GM23338 (cell line): Measurements from ENCODE around the gene TJAP1. TPM values are rescaled to one million over a fixed set of nuclear protein-coding genes. Genes with fewer than 3 reads are reported as not detected.
"Not testable (repeated sequence)": the region's sequence is repeated elsewhere in the genome, so short reads cannot be mapped to it uniquely, and the experiment has no call there.

Experiments used
- ATAC-seq: fragments of 200-7000 bp; cut with Tn5 transposase; 3 replicates; pipeline ENCODE4 v1.9.1; 2020
- DNase-seq: peaks from one replicate; pipeline ENCODE4 v3.0.0-alpha.2; 2015; ENCODE audit warnings: low spot score
- H2AFZ ChIP-seq: fragments of 200-600 bp; sonication (generic); 2 replicates; pipeline ENCODE4 v1.8.0; 2016; ENCODE audit warnings: antibody characterized with exemption, mild to moderate bottlenecking, moderate library complexity
- H3F3A ChIP-seq: fragments of 200-600 bp; sonication (generic); replicated peaks from 2 replicates; pipeline ENCODE4 v1.8.0; 2017; ENCODE audit warnings: antibody characterized with exemption, mixed run types, low read depth
- H3K27ac ChIP-seq: fragments of 200-600 bp; sonication (generic); 2 replicates; pipeline ENCODE4 v1.6.1; 2016; ENCODE audit warnings: low read depth
- H3K27me3 ChIP-seq: fragments of 200-600 bp; sonication (generic); 2 replicates; pipeline ENCODE4 v1.8.0; 2016; ENCODE audit warnings: mild to moderate bottlenecking, mixed run types, moderate library complexity; ENCODE audit not compliant: insufficient read depth
- H3K36me3 ChIP-seq: fragments of 200-600 bp; sonication (generic); 2 replicates; pipeline ENCODE4 v1.8.0; 2016; ENCODE audit warnings: mild to moderate bottlenecking; ENCODE audit not compliant: insufficient read depth
- H3K4me1 ChIP-seq: fragments of 200-600 bp; sonication (generic); 2 replicates; pipeline ENCODE4 v1.8.0; 2016; ENCODE audit warnings: mild to moderate bottlenecking, moderate library complexity; ENCODE audit not compliant: insufficient read depth
- H3K4me2 ChIP-seq: fragments of 200-600 bp; sonication (generic); 2 replicates; pipeline ENCODE4 v1.7.1; 2017; ENCODE audit warnings: mixed run types
- H3K4me3 ChIP-seq: fragments of 200-600 bp; sonication (generic); 2 replicates; pipeline ENCODE4 v1.6.1; 2016; ENCODE audit warnings: mixed run types
- H3K79me2 ChIP-seq: fragments of 200-600 bp; sonication (generic); replicated peaks from 2 replicates; pipeline ENCODE4 v1.8.0; 2017; ENCODE audit warnings: mild to moderate bottlenecking; ENCODE audit not compliant: insufficient read depth
- H3K9me2 ChIP-seq: fragments of 200-600 bp; sonication (generic); 2 replicates; pipeline ENCODE4 v1.8.0; 2017; ENCODE audit not compliant: insufficient read depth
- H4K20me1 ChIP-seq: fragments of 200-600 bp; sonication (generic); replicated peaks from 2 replicates; pipeline ENCODE4 v1.8.0; 2017; ENCODE audit warnings: mild to moderate bottlenecking; ENCODE audit not compliant: insufficient read depth
- H3K27ac Mint-ChIP-seq: 2 replicates; pipeline ENCODE4 v1.8.0; 2020; ENCODE audit warnings: inconsistent platforms, mild to moderate bottlenecking, moderate library complexity, mixed read lengths
- H3K27me3 Mint-ChIP-seq: 3 replicates; pipeline ENCODE4 v1.8.0; 2022; ENCODE audit warnings: low read depth, mild to moderate bottlenecking, moderate library complexity, mixed read lengths, inconsistent platforms; ENCODE audit not compliant: insufficient read depth, poor library complexity
- H3K36me3 Mint-ChIP-seq: 3 replicates; pipeline ENCODE4 v1.8.0; 2021; ENCODE audit warnings: low read depth, mild to moderate bottlenecking, inconsistent platforms, moderate library complexity, mixed read lengths
- H3K4me1 Mint-ChIP-seq: 3 replicates; pipeline ENCODE4 v1.8.0; 2020; ENCODE audit warnings: mild to moderate bottlenecking, inconsistent platforms, mixed read lengths
- H3K4me3 Mint-ChIP-seq: 3 replicates; pipeline ENCODE4 v1.8.0; 2021; ENCODE audit warnings: moderate library complexity, mild to moderate bottlenecking, inconsistent platforms, mixed read lengths
- H3K9me3 Mint-ChIP-seq: 3 replicates; pipeline ENCODE4 v1.8.0; 2020; ENCODE audit warnings: moderate library complexity, mild to moderate bottlenecking, inconsistent platforms, mixed read lengths
- CREB1 ChIP-seq: fragments of 250-450 bp; sonication (Bioruptor Pico); IDR thresholded peaks from 2 replicates; pipeline ENCODE4 v1.5.0; 2020; ENCODE audit warnings: low read depth, mild to moderate bottlenecking, moderate library complexity
- CTCF ChIP-seq, 2 experiments: fragments of 200-600 bp in 1 of 2; sonication (generic) in 1 of 2; conservative IDR thresholded peaks; 2 replicates each; pipeline versions ENCODE4 v1.5.1 to v1.6.1; 2016 to 2017; ENCODE audit warnings: antibody characterized with exemption in 2 of 2, low read depth in 2 of 2, mild to moderate bottlenecking in 2 of 2, moderate library complexity in 1 of 2
- ETS1 ChIP-seq: IDR thresholded peaks from 2 replicates; pipeline ENCODE4 v1.6.1; 2016; ENCODE audit warnings: antibody characterized with exemption
- EZH2 ChIP-seq: fragments of 200-600 bp; sonication (generic); IDR thresholded peaks from one replicate; pipeline ENCODE4 v1.8.0; 2017; ENCODE audit warnings: antibody characterized with exemption, mild to moderate bottlenecking, low read depth; ENCODE audit not compliant: unreplicated experiment
- NANOG ChIP-seq: IDR thresholded peaks from 2 replicates; pipeline ENCODE4 v1.6.1; 2016; ENCODE audit warnings: antibody characterized with exemption, borderline replicate concordance
- STAT1 ChIP-seq: IDR thresholded peaks from one replicate; pipeline ENCODE4 v1.6.1; 2016; ENCODE audit warnings: antibody characterized with exemption; ENCODE audit not compliant: unreplicated experiment
- ZNF114 ChIP-seq: fragments of 250-450 bp; sonication (Bioruptor Pico); IDR thresholded peaks from 2 replicates; pipeline ENCODE4 v1.5.0; 2020; ENCODE audit warnings: mild to moderate bottlenecking, moderate library complexity
- ZNF331 ChIP-seq: fragments of 250-450 bp; sonication (Bioruptor Pico); IDR thresholded peaks from 2 replicates; pipeline ENCODE4 v1.5.0; 2020; ENCODE audit warnings: low read depth, mild to moderate bottlenecking, moderate library complexity
- polyA plus RNA-seq: library from polyadenylated mRNA; unstranded; fragments of >200 nt; fragmentation: Nextera tagmentation; extraction: Ambion mirVana; gene quantifications from 2 replicates; pipeline ENCODE4 v1.2.1, GENCODE V29; 2016
- total RNA-seq: library from RNA; depleted of rRNA; stranded (reverse); fragments of >200 nt; shearing (Covaris generic); gene quantifications from 2 replicates; pipeline ENCODE4 v1.2.3, GENCODE V29; 2014

Gene TJAP1
- total and polyA plus RNA-seq, 2 experiments from 2014 or later: 17.6 to 34.3 TPM

GRCh38 chr6:43465948-43466347, 11.4 kb upstream of the TJAP1 start:
- TF ChIP-seq EZH2 (no peak), ZNF331 (CRISPR knock-in tag) (no peak), ETS1 (no peak), NANOG (no peak), CTCF (conservative IDR thresholded peaks at IDR 0.05; ENCODE audit: low read depth in 2 of 2) (no peak), CREB1 (CRISPR knock-in tag) (no peak)
- Mint-ChIP-seq H3K27ac (no peak overlapping the region), H3K9me3 (no peaks in the 10 kb centered on the region), H3K4me1 (peaks cover 5% of the 10 kb centered on the region), H3K4me3 (no peak overlapping the region), H3K27me3 (peaks cover 10% of the 10 kb centered on the region), H3K36me3 (no peaks in the 10 kb centered on the region)
- Histone ChIP-seq H2AFZ (no peak overlapping the region), H4K20me1 (no peaks in the 10 kb centered on the region; the same call in 1 of the 2 replicates), H3K4me1 (no peaks in the 10 kb centered on the region), H3K36me3 (no peaks in the 10 kb centered on the region), H3K27me3 (no peaks in the 10 kb centered on the region), H3F3A (no peaks in the 10 kb centered on the region), H3K4me3 (no peak overlapping the region), H3K27ac (no peak overlapping the region), H3K79me2 (no peaks in the 10 kb centered on the region), H3K4me2 (no peak overlapping the region), H3K9me2 (no peaks in the 10 kb centered on the region)
- no peak for DNase-seq
- no peak for ATAC-seq

GRCh38 chr6:43467265-43467664, 10.1 kb upstream of the TJAP1 start:
- not testable (repeated sequence) for H3K9me3 Mint-ChIP-seq, H4K20me1 ChIP-seq, H3K27ac ChIP-seq, H3K4me2 ChIP-seq, ATAC-seq, H3K4me3 Mint-ChIP-seq, H3K9me2 ChIP-seq, H3K27me3 Mint-ChIP-seq, H3K4me3 ChIP-seq, H3K27ac Mint-ChIP-seq, H3K36me3 ChIP-seq, H3F3A ChIP-seq, H3K4me1 Mint-ChIP-seq, DNase-seq, H2AFZ ChIP-seq, H3K27me3 ChIP-seq, H3K36me3 Mint-ChIP-seq, H3K4me1 ChIP-seq, H3K79me2 ChIP-seq

GRCh38 chr6:43467752-43468151, 9.6 kb upstream of the TJAP1 start:
- no peak overlapping the region for H3K27ac Mint-ChIP-seq
- Histone ChIP-seq H3K4me3 (no peak overlapping the region), H3K27me3 (no peaks in the 10 kb centered on the region), H2AFZ (no peak overlapping the region), H3K4me2 (no peak overlapping the region), H3K36me3 (no peaks in the 10 kb centered on the region), H3K79me2 (no peaks in the 10 kb centered on the region), H4K20me1 (no peaks in the 10 kb centered on the region), H3K27ac (no peak overlapping the region), H3K9me2 (no peaks in the 10 kb centered on the region), H3F3A (no peaks in the 10 kb centered on the region), H3K4me1 (no peaks in the 10 kb centered on the region)
- H3K4me3 Mint-ChIP-seq: no peak overlapping the region
- peaks cover 4% of the 10 kb centered on the region for H3K27me3 Mint-ChIP-seq
- ATAC-seq (no peak), DNase-seq (no peak)
- no peaks in the 10 kb centered on the region for H3K9me3 Mint-ChIP-seq
- H3K4me1 Mint-ChIP-seq: peaks cover 5% of the 10 kb centered on the region
- no peaks in the 10 kb centered on the region for H3K36me3 Mint-ChIP-seq
- TF ChIP-seq STAT1 (no peak), EZH2 (no peak), ZNF114 (CRISPR knock-in tag) (no peak), CREB1 (CRISPR knock-in tag) (no peak), CTCF (conservative IDR thresholded peaks at IDR 0.05; ENCODE audit: low read depth in 2 of 2) (no peak)
